DOHH2 (cell line): ENCODE results near the gene MEGF8.

ENCODE experiments used
- H3F3A ChIP-seq: fragments of 200-600 bp; sonication (generic), shearing (Covaris generic); 2 replicates; pipeline ENCODE4 v1.6.0; 2016; ENCODE audit warnings: antibody characterized with exemption, mild to moderate bottlenecking; ENCODE audit not compliant: control insufficient read depth, insufficient read depth
- H3K27ac ChIP-seq: fragments of 200-600 bp; sonication (generic); 2 replicates; pipeline ENCODE4 v1.5.1; 2014; ENCODE audit warnings: low read depth, mild to moderate bottlenecking, low read length, moderate library complexity
- H3K27me3 ChIP-seq: fragments of 200-600 bp; sonication (generic); 2 replicates; pipeline ENCODE4 v1.6.1; 2014; ENCODE audit warnings: mild to moderate bottlenecking, low read length, mixed read lengths; ENCODE audit not compliant: control insufficient read depth
- H3K36me3 ChIP-seq: fragments of 200-600 bp; sonication (generic); 2 replicates; pipeline ENCODE4 v1.6.1; 2014; ENCODE audit warnings: mild to moderate bottlenecking, low read length, moderate library complexity, mixed read lengths; ENCODE audit not compliant: control insufficient read depth
- H3K4me1 ChIP-seq: fragments of 200-600 bp; sonication (generic); 2 replicates; pipeline ENCODE4 v1.6.1; 2014; ENCODE audit warnings: mild to moderate bottlenecking, low read length, mixed read lengths; ENCODE audit not compliant: control insufficient read depth
- H3K4me2 ChIP-seq: fragments of 200-600 bp; sonication (generic); 2 replicates; pipeline ENCODE4 v1.6.0; 2014; ENCODE audit warnings: mild to moderate bottlenecking, low read length, moderate library complexity
- H3K4me3 ChIP-seq: fragments of 200-600 bp; sonication (generic); 2 replicates; pipeline ENCODE4 v1.5.1; 2014; ENCODE audit warnings: mild to moderate bottlenecking, low read length, mixed read lengths
- H3K79me2 ChIP-seq: fragments of 200-600 bp; sonication (generic); 2 replicates; pipeline ENCODE4 v1.6.1; 2014; ENCODE audit warnings: mild to moderate bottlenecking, low read length, mixed read lengths; ENCODE audit not compliant: control insufficient read depth
- H3K9me2 ChIP-seq: fragments of 200-600 bp; sonication (generic); replicated peaks from 2 replicates; pipeline ENCODE4 v1.6.1; 2014; ENCODE audit warnings: mild to moderate bottlenecking, low read length, mixed read lengths; ENCODE audit not compliant: control insufficient read depth
- H3K9me3 ChIP-seq: fragments of 200-600 bp; sonication (generic); 2 replicates; pipeline ENCODE4 v1.6.1; 2014; ENCODE audit warnings: antibody characterized with exemption, low read length, mixed read lengths; ENCODE audit not compliant: control insufficient read depth, insufficient read depth
- H4K20me1 ChIP-seq: fragments of 200-600 bp; sonication (generic); 2 replicates; pipeline ENCODE4 v1.6.0; 2014; ENCODE audit warnings: low read depth, mild to moderate bottlenecking, antibody characterized with exemption, low read length, moderate library complexity; ENCODE audit not compliant: control insufficient read depth, insufficient read depth
- CTCF ChIP-seq: fragments of 200-600 bp; sonication (generic); IDR thresholded peaks from one replicate; pipeline ENCODE4 v1.5.1; 2014; ENCODE audit warnings: antibody characterized with exemption, mild to moderate bottlenecking, low read depth, low read length; ENCODE audit not compliant: poor library complexity, severe bottlenecking
- EZH2phosphoT487 ChIP-seq: fragments of 200-600 bp; sonication (generic); IDR thresholded peaks from 2 replicates; pipeline ENCODE4 v1.6.1; 2017; ENCODE audit warnings: borderline replicate concordance, mild to moderate bottlenecking, antibody characterized with exemption, low read length, moderate library complexity, mixed read lengths

MEGF8 gene

GRCh38 chr19:42316223-42317211, 8.9 kb upstream of the MEGF8 start:
- peak overlapping the region; percentile 67 for H3K4me3 ChIP-seq
- H3K9me3 ChIP-seq, result no peaks in the 10 kb centered on the region
- no peak for TF ChIP-seq CTCF
- no peak for TF ChIP-seq EZH2phosphoT487
- no peaks in the 10 kb centered on the region for H3K79me2 ChIP-seq
- H3K27me3 ChIP-seq, result peaks cover 25% of the 10 kb centered on the region
- H3K9me2 ChIP-seq, result no peaks in the 10 kb centered on the region
- H3K36me3 ChIP-seq, result no peaks in the 10 kb centered on the region
- no peaks in the 10 kb centered on the region for H4K20me1 ChIP-seq
- H3K27ac ChIP-seq, result peak overlapping the region; percentile 74
- H3K4me2 ChIP-seq, result peak overlapping the region; percentile 77
- H3K4me1 ChIP-seq, result peaks cover 50% of the 10 kb centered on the region
- 0 out of 2 replicates have a peak, but pooled peaks cover 8% of the 10 kb centered on the region for H3F3A ChIP-seq

GRCh38 chr19:42317535-42317934, 7.9 kb upstream of the MEGF8 start:
- Histone ChIP-seq H3K27ac (peak overlapping the region; percentile 74), H3K9me2 (no peaks in the 10 kb centered on the region)
- TF ChIP-seq EZH2phosphoT487, result no peak
- peak; percentile 40 for TF ChIP-seq CTCF

DNA sequence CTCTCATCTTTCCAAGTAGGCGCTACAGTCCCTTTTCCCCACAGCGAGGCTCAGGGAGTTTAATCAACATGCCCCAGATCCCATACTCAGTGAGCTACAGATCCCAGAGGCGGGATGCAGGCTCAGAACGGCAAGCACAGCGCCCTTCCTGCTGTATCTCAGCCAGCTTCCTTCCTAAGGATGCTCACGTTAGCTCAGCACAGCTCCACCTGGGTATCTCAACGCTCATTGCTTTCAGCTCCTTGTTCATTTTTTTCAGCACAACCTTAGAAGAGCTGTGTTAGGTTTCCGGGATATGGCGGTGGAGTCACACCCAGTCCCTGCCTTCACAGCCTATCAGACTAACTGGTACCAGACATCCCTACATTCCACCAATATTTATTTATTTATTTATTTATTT, 3.1 kb upstream of the MEGF8 start:
- H3K27ac ChIP-seq, result no peak overlapping the region
- H3K36me3 ChIP-seq, result peaks cover 4% of the 10 kb centered on the region
- no peak overlapping the region for H3K4me2 ChIP-seq
- H3K4me1 ChIP-seq, result peaks cover 37% of the 10 kb centered on the region
- H3K79me2 ChIP-seq, result peaks cover 18% of the 10 kb centered on the region
- peaks cover 6% of the 10 kb centered on the region; the same call in 1 of the 2 replicates for H3F3A ChIP-seq
- H3K9me3 ChIP-seq, result no peaks in the 10 kb centered on the region
- TF ChIP-seq EZH2phosphoT487 (no peak), CTCF (no peak)
- no peaks in the 10 kb centered on the region for H3K9me2 ChIP-seq
- no peaks in the 10 kb centered on the region for H3K27me3 ChIP-seq
- H3K4me3 ChIP-seq, result no peak overlapping the region
- H4K20me1 ChIP-seq, result no peaks in the 10 kb centered on the region

More at GRCh38 chr19:42317535-42317934, 7.9 kb upstream of the MEGF8 start:
- Histone ChIP-seq H4K20me1 (no peaks in the 10 kb centered on the region), H3K9me3 (no peaks in the 10 kb centered on the region), H3K4me3 (peak overlapping the region; percentile 67), H3F3A (peaks cover 11% of the 10 kb centered on the region; the same call in 1 of the 2 replicates), H3K4me2 (peak overlapping the region; percentile 77), H3K36me3 (no peaks in the 10 kb centered on the region), H3K27me3 (peaks cover 18% of the 10 kb centered on the region), H3K4me1 (peaks cover 50% of the 10 kb centered on the region), H3K79me2 (no peaks in the 10 kb centered on the region)
